T1000 (cell line): ENCODE measurements around the gene ELANE.
"Not testable (repeated sequence)": the region's sequence is repeated elsewhere in the genome, so short reads cannot be mapped to it uniquely, and the experiment has no call there.

ENCODE experiments used
- DNase-seq: peaks from one replicate; lab custom pipeline; 2025; ENCODE audit warnings: mixed read lengths; lab: John Stamatoyannopoulos, UW

Gene ELANE

GRCh38 chr19:879711-880438 is 27.8 kb downstream of the ELANE start:
- no peak for DNase-seq

GRCh38 chr19:881385-882071 is 29.4 kb downstream of the ELANE start:
- no peak for DNase-seq

- DNase-seq, result no peak
Observed at GRCh38 chr19:882871-883497, 30.9 kb downstream of the ELANE start.

DNA sequence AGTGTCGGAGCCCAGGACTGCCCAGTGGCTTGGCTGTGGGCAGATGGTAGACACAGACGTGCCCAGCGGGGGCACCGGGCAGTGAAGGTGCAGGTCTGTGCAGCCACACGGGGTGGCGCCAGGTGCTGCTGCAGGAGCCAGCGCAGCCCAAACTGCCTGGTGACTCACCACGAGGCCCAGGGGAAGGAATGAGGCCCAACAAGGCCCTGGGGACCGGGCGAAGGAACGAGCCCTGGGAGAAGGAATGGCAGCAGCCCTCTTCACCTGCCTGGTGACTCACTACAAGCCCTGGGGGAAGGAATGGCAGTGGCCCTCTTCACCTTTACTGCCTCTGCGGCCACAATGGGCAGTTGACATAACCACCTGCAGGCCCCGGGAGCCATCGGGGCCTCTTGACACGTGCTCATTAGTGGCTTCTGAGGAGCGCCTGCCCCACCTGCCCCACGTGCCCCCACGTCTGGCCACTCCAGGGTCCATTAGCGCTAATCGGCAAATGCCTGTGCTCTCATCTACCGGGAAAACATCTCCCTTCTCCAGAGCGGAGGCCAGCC is 31.6 kb downstream of the ELANE start:
- peak; percentile 33 for DNase-seq

DNA sequence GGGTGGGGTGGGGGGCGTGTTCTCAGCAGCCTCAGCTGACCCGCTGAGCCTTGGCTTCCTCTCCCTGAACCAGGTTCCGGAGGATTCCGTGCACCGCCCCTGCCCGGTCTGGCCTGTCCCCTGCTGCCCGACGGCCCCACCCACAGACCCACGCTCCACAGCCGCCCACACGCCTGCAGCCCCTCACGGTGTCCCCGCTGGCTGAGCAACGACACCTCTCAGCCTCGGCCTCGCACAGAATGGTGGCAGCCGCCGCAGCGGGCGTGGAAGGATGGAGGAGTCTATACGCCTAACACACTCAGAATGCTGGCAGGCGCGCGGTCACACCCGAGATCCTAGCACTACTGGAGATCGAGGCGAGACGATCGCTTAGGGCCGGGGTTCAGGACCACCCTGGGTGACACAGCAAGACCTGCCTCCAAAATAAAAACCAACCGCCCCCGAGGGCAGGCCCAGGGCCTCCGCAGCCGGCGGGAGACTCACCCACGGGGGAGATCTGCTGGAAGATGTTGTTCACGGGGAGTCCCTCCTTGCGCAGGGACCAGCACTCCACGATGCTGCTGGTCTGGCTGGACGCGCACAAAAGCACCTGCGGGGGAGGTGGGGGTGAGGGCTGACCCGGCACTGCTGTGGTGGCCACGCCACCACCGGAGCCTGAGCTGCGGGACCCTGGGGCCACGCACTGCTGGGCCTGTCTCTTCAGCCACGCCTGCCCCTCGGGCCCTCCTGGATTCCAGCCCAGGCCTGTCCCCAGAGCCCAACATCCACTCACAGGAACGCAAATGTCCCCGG is 32.5 kb downstream of the ELANE start:
- DNase-seq, result no peak

GRCh38 chr19:885536-886224 is 33.6 kb downstream of the ELANE start:
- DNase-seq, result no peak

- no peak for DNase-seq
Observed at GRCh38 chr19:887072-887471, 35.0 kb downstream of the ELANE start.

DNA sequence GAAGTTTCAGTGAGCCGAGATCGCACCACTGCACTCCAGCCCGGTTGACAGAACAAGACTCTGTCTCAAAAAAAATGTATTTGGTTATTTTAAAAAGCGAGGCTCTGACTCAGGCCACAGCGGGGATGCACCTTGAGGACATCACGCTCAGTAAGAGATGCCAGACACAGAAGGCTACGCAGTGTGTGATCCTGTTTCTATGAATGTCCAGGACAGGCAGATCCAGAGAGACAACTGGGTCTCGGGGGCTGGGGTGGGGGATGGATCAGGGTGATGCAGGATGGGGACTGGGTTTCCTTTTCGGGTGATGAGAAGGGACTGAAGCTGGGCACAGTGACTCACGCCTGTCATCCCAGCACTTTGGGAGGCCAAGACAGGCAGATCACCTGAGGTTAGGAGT is 35.5 kb downstream of the ELANE start:
- no peak for DNase-seq

GRCh38 chr19:888581-889385 is 36.7 kb downstream of the ELANE start:
- no peak for DNase-seq

- no peak for DNase-seq
Observed at GRCh38 chr19:889662-890295, 37.7 kb downstream of the ELANE start.

GRCh38 chr19:890831-891230 is 38.7 kb downstream of the ELANE start:
- no peak for DNase-seq

DNA sequence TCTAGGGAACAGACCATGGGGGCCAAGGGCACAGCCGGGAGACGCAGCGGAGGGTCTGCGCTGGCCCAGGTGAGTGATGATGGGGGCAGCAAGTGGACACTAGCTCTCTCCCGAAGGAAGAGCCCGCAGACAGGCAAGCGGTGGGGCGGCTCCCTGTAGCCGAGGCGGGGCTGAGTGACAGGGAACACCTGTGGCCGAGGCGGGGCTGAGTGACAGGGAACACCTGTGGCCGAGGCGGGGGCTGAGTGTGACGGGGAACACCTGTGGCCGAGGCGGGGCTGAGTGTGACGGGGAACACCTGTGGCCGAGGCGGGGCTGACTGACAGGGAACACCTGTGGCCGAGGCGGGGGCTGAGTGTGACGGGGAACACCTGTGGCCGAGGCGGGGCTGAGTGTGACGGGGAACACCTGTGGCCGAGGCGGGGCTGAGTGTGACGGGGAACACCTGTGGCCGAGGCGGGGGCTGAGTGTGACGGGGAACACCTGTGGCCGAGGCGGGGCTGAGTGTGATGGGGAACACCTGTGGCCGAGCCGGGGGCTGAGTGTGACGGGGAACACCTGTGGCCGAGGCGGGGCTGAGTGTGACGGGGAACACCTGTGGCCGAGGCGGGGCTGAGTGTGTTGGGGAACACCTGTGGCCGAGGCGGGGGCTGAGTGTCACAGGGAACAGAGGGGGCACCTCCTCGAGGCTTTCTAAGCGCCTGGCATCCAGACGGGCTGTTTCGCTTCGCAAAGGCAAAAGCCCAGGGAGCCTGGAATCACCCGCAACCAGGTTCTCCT is 39.5 kb downstream of the ELANE start:
- not testable (repeated sequence) for DNase-seq

DNA sequence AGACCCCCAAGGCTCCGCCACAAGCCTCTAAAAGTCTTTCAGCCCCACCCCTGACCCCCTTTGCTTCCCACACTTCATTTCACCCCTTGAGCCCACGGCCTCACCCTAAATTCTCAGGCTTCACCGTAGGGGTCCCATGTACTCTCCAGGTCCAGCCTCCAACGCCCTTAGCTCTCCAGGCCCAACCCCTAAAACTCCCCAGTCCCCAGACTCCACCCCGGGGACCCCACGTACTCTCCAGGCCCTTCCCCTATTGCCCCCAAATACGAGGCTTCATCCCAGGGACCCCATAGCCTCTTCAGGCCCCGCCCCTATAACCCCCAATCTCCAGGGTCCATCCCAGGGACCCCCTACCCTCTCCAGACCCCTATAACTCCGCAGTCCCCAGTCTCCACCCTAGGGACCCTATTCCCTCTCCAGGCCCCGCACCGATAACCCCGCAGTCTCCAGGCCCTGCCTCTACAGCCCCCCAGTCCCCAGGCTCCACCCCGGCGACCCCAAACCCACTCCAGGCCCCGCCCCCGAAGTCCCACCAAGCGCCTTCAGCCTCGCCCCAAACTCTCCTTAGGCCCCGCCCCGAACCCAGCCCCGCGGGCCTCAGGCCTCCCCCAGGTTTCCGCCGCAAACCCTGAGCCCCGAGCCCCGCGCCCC is 40.3 kb downstream of the ELANE start:
- no peak for DNase-seq

DNA sequence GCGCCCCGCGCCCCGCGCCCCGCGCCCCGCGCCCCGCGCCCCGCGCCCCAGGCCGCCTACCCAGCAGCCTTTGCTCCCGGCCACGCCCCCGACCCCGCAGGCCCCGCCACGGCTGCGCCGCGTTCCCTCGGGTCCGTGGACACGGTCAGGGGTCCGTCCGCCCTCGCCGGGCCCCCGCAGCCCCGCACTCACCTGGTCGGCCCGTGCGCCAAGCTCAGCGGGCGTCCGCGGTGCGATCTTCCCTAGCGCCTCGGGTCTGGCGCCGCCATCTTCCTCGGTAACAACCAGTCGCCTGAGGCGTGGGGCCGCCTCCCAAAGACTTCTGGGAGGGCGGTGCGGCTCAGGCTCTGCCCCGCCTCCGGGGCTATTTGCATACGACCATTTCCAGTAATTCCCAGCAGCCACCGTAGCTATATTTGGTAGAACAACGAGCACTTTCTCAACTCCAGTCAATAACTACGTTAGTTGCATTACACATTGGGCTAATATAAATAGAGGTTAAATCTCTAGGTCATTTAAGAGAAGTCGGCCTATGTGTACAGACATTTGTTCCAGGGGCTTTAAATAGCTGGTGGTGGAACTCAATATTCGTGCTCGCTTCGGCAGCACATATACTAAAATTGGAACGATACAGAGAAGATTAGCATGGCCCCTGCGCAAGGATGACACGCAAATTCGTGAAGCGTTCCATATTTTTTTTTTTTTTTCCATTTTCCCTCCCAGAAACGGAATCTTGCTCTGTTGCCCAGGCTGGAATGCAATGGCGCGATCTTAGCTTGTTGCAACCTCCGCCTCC is 41.0 kb downstream of the ELANE start, which contains the start of the genes MED16 and RNU6-9:
TSS of gene MED16 (minus strand) at position 294 of the 796 bp plus-strand sequence. CDS start 2,056 bp downstream, outside the sequence.
TSS of gene RNU6-9 (plus strand) at position 591 of the 796 bp plus-strand sequence.
- DNase-seq, result peak; percentile 94

DNA sequence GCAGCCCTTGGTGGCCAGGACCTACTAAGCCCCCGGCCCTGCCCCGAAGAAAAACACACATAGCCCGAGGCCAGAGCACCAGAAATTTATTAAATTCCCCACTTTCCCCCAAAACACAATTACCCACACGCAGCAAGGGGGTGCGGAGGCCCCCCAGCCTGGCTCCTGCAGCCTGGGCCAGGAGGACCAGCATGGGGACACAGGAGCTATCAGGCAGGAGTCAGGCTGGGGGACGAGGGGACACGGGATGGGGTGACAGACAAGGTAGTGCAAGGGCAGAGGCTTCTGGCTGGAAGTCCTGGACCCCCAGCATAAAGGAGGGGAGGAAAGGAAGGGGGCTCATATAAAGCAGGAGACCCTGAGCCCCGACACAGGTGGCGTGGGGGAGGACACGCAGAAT is 44.3 kb downstream of the ELANE start:
- DNase-seq, result no peak

DNA sequence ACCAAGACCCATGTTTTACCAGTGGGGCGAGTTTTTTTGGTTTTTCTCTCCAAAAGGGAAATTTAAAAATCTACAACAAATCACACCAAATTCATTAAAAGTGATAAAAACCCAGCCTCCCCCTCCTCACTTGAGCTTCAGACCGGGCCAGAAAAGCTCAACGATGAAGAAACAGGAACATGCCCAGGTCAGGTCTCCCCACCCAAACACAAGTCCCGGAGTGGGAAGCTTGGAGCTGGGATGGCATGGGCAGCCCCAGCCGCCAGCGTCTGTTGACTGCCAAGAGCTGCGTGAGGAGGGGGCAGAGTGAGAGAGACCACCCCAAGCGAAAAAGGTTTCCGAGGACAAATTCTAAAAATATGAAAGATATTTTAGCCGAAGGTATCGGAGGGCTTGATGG is 44.9 kb downstream of the ELANE start:
- no peak for DNase-seq

DNA sequence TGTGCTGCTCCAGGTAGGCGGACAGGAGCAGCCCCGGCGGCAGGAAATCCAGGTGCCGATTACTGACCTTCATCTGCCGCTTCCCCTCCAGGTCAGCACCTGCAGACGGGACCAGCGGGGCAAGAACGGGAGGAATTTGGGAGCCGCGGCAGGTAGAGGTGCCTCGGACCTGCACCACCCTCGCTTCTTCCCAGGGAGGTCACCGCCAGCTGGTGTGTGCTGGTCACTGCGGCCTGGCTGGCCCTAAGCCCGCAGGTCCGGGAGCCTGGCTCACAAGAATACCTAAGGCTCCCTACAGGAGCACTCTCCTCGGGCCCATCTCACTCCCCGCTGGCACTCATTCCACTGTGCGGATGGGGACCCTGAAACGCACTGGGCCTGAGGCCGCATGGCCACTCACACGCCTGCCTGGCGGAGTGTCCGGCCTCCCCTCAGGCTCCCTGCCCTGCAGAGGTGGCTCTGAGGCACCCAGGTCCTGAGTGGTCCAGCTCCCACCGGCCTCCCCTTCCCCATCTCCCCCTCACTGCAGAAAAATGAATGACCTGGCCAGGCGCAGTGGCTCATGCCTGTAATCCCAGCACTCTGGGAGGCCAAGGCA is 45.4 kb downstream of the ELANE start:
- no peak for DNase-seq
